ENCODE results near the gene PTPRN2. TPM values are rescaled to one million over a fixed set of nuclear protein-coding genes. Genes with fewer than 3 reads are reported as not detected.

PTPRN2 gene
- total RNA-seq, 1 experiment from 2014 or later, result 0.11 TPM

DNA sequence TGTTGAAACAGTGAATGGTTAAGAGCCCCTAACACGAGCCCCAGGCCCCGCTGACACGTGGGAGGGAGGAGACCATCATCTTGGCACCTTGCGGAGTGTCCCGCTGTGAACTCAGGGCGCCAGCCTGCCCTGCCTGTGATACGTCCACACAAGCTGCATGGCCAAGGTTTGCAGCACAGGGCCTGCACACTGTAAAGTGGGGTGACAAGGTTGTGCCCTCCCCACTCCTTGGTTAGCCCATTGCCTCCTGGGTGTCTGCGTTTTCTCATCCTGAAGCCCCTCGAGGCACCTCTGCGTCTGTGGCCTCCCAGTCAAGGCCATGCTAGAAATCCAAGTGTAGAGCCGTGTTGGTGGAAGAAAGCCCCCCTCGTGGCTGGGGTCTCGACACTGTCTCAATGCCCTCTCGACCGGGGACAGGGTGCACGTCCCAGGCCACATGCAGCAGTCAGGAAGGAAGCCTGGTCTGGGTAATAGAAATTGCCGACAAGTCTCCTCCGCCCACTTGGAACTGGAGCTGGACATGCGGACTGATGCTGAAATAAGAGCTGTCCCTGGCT, 1058.8 kb downstream of the PTPRN2 start:
- Histone ChIP-seq H3K9me3 (ENCODE audit: low read depth, low read length, poor library complexity, severe bottlenecking) (no peaks in the 10 kb centered on the region), H3K4me1 (ENCODE audit: insufficient read depth, low read length, poor library complexity, severe bottlenecking) (no peaks in the 10 kb centered on the region)

GRCh38 chr7:157527686-157528085, 1059.9 kb downstream of the PTPRN2 start:
- POLR2A ChIA-PET (ENCODE audit: low non-redundant PET), result no interaction called here
- Histone ChIP-seq H3K9me3 (ENCODE audit: low read depth, low read length, poor library complexity, severe bottlenecking) (no peaks in the 10 kb centered on the region), H3K27ac (ENCODE audit: low read depth, low read length, poor library complexity, severe bottlenecking) (no peak overlapping the region), H3K4me1 (ENCODE audit: insufficient read depth, low read length, poor library complexity, severe bottlenecking) (no peaks in the 10 kb centered on the region), H3K27me3 (replicated peaks; ENCODE audit: insufficient read depth, low read depth, low read length, poor library complexity) (peaks cover 12% of the 10 kb centered on the region), H3K36me3 (ENCODE audit: insufficient read depth, low read length, poor library complexity, severe bottlenecking) (no peaks in the 10 kb centered on the region), H3K4me3 (ENCODE audit: low read depth, low read length, poor library complexity, severe bottlenecking) (no peak overlapping the region)
- no TSS peak for BruUV-seq (replicated peaks)
- intact Hi-C loops (cut with micrococcal nuclease; ENCODE audit: unreplicated experiment), result no loop called here
- TF ChIP-seq CTCF (conservative IDR thresholded peaks at IDR 0.05; ENCODE audit: low read depth, low read length) (no peak), EZH2 (IDR thresholded peaks at IDR 0.05; ENCODE audit: borderline replicate concordance, low read depth, low read length, poor library complexity, severe bottlenecking) (no peak)
- CTCF ChIA-PET, result no interaction called here
- no peak for DNase-seq (ENCODE audit: low spot score)

More for the DNA sequence above, 1058.8 kb downstream of the PTPRN2 start:
- no TSS peak for BruUV-seq (replicated peaks)
- Histone ChIP-seq H3K27me3 (replicated peaks; ENCODE audit: insufficient read depth, low read depth, low read length, poor library complexity) (peaks cover 12% of the 10 kb centered on the region), H3K4me3 (ENCODE audit: low read depth, low read length, poor library complexity, severe bottlenecking) (no peak overlapping the region), H3K27ac (ENCODE audit: low read depth, low read length, poor library complexity, severe bottlenecking) (no peak overlapping the region), H3K36me3 (ENCODE audit: insufficient read depth, low read length, poor library complexity, severe bottlenecking) (no peaks in the 10 kb centered on the region)
- intact Hi-C loops (cut with micrococcal nuclease; ENCODE audit: unreplicated experiment), result no loop called here
- DNase-seq (ENCODE audit: low spot score), result no peak
- CTCF ChIA-PET, result no interaction called here
- POLR2A ChIA-PET (ENCODE audit: low non-redundant PET), result no interaction called here
- TF ChIP-seq CTCF (conservative IDR thresholded peaks at IDR 0.05; ENCODE audit: low read depth, low read length) (no peak), EZH2 (IDR thresholded peaks at IDR 0.05; ENCODE audit: borderline replicate concordance, low read depth, low read length, poor library complexity, severe bottlenecking) (no peak)

DNA sequence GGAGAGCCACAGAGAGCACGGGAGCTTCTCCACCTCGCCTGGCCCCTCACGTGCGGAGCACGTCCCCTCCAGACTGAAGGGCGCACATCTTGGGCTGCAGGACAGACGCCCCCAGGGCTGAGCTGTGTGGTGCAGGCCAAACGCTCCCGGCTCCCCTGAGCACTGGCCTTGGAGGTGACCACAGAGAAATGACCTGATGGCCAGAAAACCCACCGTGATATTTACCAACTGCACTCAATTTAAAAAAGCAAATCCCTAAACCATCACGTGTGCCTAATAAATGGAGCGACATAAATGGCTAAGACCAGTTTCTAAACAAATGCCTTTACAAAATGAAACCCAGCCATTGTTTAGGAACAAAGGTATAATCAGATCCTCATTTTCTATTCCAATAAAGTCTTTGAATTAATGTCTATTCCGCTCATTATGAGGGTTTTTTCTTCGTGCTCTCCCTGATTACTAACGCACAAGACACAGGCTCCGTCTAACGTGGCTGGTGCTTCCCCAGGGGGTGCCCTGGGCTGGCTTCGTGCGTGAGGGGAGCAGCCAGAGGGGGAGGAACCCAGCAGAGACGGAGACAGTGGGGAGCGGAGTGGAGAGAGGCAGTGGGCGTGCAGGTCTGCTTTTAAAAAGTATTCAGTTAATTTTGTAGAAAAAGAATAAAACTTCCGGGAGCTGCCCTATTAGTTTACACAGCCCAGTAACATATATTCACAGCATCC, 1060.5 kb downstream of the PTPRN2 start:
- Histone ChIP-seq H3K9me3 (ENCODE audit: low read depth, low read length, poor library complexity, severe bottlenecking) (no peaks in the 10 kb centered on the region), H3K4me3 (ENCODE audit: low read depth, low read length, poor library complexity, severe bottlenecking) (no peak overlapping the region), H3K27ac (ENCODE audit: low read depth, low read length, poor library complexity, severe bottlenecking) (no peak overlapping the region), H3K27me3 (replicated peaks; ENCODE audit: insufficient read depth, low read depth, low read length, poor library complexity) (peaks cover 12% of the 10 kb centered on the region), H3K36me3 (ENCODE audit: insufficient read depth, low read length, poor library complexity, severe bottlenecking) (no peaks in the 10 kb centered on the region), H3K4me1 (ENCODE audit: insufficient read depth, low read length, poor library complexity, severe bottlenecking) (no peaks in the 10 kb centered on the region)
- intact Hi-C loops (cut with micrococcal nuclease; ENCODE audit: unreplicated experiment), result no loop called here
- no TSS peak for BruUV-seq (replicated peaks)
- no peak for DNase-seq (ENCODE audit: low spot score)
- TF ChIP-seq EZH2 (IDR thresholded peaks at IDR 0.05; ENCODE audit: borderline replicate concordance, low read depth, low read length, poor library complexity, severe bottlenecking) (no peak), CTCF (conservative IDR thresholded peaks at IDR 0.05; ENCODE audit: low read depth, low read length) (no peak)
- ChIA-PET CTCF (no interaction called here), POLR2A (ENCODE audit: low non-redundant PET) (no interaction called here)

Measured in A673 (cell line).